GM12875 (cell line): ENCODE measurements around the gene ARL4D.

ENCODE experiments used
- H3K4me3 ChIP-seq: one replicate; pipeline ENCODE4 v1.5.1; 2011; ENCODE audit warnings: low read depth, low read length, control low read depth
- TF ChIP-seq, protein P1 (sequence below): IDR thresholded peaks from 2 replicates; pipeline ENCODE4 v1.5.1; 2011; ENCODE audit warnings: low read depth, mild to moderate bottlenecking, control low read depth, inconsistent platforms, low read length, moderate library complexity, borderline replicate concordance; ENCODE audit not compliant: insufficient read depth

The ARL4D gene

GRCh38 chr17:43431714-43432523 is 33.1 kb downstream of the ARL4D start:
- H3K4me3 ChIP-seq, result no peak overlapping the region
- TF ChIP-seq, protein P1, sequence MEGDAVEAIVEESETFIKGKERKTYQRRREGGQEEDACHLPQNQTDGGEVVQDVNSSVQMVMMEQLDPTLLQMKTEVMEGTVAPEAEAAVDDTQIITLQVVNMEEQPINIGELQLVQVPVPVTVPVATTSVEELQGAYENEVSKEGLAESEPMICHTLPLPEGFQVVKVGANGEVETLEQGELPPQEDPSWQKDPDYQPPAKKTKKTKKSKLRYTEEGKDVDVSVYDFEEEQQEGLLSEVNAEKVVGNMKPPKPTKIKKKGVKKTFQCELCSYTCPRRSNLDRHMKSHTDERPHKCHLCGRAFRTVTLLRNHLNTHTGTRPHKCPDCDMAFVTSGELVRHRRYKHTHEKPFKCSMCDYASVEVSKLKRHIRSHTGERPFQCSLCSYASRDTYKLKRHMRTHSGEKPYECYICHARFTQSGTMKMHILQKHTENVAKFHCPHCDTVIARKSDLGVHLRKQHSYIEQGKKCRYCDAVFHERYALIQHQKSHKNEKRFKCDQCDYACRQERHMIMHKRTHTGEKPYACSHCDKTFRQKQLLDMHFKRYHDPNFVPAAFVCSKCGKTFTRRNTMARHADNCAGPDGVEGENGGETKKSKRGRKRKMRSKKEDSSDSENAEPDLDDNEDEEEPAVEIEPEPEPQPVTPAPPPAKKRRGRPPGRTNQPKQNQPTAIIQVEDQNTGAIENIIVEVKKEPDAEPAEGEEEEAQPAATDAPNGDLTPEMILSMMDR, result no peak

DNA sequence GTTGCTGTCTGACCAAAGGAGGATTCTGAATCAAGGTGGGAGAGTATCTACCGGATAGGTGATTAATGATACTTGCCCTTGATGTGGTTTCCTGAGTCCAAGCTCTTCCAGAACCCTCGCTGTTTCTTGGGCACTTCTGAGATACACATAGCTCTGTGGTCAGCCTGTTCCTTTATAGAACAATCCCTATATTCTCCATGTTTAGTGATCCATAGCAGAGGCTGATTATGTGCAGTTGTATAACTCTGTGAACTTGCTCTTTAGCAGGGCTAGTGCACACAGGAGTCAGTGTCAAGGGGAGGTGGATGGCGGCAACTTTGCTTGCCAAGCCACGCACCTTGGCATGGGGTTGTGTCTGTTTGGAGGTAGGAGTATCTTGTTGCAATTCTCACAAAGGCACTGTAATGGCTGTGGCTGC is 36.1 kb downstream of the ARL4D start:
- TF ChIP-seq, protein P1, result no peak
- H3K4me3 ChIP-seq, result no peak overlapping the region

- TF ChIP-seq, protein P1, result no peak
- no peak overlapping the region for H3K4me3 ChIP-seq
These were observed 39.0 kb downstream of the ARL4D start for GRCh38 chr17:43437756-43438155.

- TF ChIP-seq, protein P1, result no peak
- no peak overlapping the region for H3K4me3 ChIP-seq
These were observed 39.8 kb downstream of the ARL4D start for GRCh38 chr17:43438626-43439025.

DNA sequence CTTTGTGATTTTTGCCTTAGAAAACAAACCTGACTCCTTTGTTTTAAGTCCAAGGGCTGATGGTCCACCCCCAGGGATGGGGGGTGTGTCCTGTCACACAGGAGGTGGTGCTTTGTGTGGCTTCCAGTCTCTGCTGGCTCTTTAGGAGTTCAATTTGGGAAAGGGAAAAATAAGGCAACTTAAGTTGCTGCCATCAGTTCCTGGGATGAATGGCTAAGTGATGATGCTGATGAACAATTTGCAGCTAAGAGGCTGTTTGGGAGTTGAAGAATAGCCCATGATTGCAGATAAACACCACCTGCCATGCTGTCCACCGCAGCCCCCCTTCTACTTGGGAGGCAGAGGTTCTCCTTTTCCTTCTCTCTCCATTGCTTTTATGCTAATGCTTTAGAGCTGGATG is 40.2 kb downstream of the ARL4D start:
- TF ChIP-seq, protein P1, result no peak
- no peak overlapping the region for H3K4me3 ChIP-seq

- H3K4me3 ChIP-seq, result no peak overlapping the region
- TF ChIP-seq, protein P1, result no peak
These were observed 43.9 kb downstream of the ARL4D start for GRCh38 chr17:43442711-43443110.

DNA sequence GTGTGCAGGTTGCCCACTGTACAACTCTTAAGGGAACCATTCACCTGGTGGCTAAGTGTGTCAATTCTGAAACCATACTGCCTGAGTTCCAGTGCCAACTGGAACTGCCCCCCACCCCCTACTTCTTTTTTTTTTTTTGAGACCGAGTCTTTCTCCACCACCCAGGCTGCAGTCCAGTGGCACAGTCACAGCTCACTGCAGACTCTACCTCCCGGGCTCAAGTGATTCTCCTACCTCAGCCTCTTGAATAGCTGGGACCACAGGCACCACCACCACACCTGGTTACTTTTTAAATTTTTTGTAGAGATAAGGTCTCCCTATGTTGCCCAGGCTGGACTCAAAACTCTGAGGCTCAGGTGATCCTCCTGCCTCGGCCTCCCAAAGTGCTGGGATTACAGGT is 44.6 kb downstream of the ARL4D start:
- TF ChIP-seq, protein P1, result no peak
- H3K4me3 ChIP-seq, result no peak overlapping the region
